ENCODE measurements around the gene FADD.
A peak's percentile ranks its signal among the peaks of the same experiment; 100 is the strongest.

Gene FADD

DNA sequence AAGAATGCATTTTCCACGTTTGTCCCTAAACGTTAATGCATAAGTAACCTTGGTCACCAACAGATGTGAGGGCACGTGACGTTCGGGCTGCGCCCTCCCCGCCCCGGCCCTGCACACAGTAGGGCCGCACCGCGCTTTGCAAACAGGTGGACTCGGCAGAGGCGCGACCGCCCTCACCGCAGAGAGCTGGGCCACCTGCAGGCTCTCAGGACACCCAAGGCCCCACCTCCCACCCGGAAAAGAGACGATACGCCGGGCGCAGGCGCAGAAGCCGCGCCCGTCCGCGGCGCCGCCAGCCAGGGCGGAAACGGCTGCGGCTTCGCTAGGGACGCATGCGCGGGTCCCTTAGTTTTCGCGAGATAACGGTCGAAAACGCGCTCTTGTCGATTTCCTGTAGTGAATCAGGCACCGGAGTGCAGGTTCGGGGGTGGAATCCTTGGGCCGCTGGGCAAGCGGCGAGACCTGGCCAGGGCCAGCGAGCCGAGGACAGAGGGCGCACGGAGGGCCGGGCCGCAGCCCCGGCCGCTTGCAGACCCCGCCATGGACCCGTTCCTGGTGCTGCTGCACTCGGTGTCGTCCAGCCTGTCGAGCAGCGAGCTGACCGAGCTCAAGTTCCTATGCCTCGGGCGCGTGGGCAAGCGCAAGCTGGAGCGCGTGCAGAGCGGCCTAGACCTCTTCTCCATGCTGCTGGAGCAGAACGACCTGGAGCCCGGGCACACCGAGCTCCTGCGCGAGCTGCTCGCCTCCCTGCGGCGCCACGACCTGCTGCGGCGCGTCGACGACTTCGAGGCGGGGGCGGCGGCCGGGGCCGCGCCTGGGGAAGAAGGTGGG is at the start of gene FADD:
Gene FADD, plus strand, starts transcription at position 377 of the 831 bp plus-strand sequence. Its CDS starts 164 bp downstream, at position 541.
- DNase-seq, result peak; percentile 90

GRCh38 chr11:70155386-70155785 is 47.7 kb upstream of the FADD start:
- no peak for DNase-seq

GRCh38 chr11:70156291-70157037 is 46.6 kb upstream of the FADD start:
- no peak for DNase-seq

GRCh38 chr11:70158201-70158600 is 44.9 kb upstream of the FADD start:
- DNase-seq, result no peak

DNA sequence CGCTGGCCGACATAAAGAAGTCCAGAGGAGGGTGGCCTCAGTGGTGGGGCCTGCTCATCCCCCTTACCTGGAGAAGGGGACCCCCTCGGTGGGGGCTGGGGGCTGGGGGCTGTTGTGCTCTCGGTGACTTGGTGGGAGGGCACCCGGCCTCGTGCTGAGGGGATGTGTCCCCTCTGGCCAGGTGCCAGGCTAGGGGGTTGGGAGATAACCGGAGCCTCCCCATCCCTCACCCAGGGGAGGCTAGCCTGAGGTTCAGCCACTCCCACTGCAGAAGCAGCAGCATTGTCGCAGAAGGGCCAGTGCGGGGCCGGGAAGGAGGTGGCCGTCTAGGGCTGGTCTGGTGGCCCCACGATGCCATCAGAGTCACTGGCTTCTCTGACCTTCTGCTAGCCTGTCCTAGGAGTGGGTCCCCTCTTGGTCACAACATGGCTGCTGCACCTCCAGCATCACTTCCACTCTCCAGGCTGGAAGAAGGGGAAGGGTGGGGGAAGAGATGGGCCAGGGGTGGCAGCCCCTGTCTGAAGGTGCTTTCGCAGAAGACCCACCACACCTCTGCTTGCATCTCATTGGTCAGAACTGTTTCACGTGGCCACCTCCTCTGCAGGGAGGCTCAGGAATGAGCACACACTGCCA is 44.2 kb upstream of the FADD start:
- DNase-seq, result no peak

DNA sequence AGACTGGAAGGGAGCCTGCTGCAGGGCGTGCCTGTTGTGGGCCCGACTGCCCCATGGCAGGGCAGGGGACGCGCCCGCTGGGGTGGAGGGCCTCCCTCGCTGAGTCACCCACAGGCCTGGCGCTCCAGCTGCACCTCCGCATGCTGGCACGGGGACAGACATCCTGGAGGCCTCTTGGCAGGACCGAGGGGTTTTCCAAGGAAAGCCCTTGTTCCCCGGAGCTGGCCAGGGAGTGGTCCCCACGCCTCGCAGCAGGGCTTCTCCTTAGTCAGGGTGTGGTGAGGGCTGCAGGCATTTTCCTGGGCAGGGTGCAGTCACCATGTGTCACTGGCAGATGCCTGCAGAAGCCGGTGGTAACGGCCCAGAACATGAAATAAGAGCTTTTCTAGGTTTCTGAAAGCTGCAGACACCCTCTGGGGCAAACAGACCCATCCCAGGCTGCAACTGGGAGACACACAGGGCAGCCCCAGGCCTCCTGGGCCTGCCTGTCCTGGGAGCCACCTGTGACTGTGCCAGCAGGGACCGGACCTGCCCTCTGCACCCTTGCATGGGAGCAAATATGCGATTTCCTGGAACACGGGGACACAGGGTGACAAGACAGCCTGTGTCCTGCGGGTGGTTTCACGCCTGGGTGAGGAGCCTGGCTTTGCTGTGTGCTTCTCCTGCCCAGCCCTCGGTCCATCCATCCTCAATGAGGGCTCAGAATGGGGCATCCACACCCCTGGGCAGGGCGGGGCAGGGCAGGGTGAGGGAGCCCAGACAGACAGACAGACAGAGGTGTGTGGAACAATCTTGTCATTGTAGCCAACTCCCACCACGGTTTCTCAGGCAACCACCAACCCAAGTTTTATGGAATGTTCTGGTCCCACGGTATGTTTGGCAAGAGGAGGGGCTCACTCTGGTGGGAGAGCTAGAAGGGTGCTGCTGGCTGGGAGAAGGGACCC is 43.2 kb upstream of the FADD start:
- no peak for DNase-seq

GRCh38 chr11:70161043-70161625 is 42.0 kb upstream of the FADD start:
- no peak for DNase-seq

- no peak for DNase-seq
Measured at GRCh38 chr11:70164705-70165104, 38.4 kb upstream of the FADD start.

- no peak for DNase-seq
Measured at GRCh38 chr11:70167120-70167519, 36.0 kb upstream of the FADD start.

- no peak for DNase-seq
Measured at GRCh38 chr11:70167723-70168404, 35.2 kb upstream of the FADD start.

- DNase-seq, result no peak
Measured at GRCh38 chr11:70168405-70168754, 34.7 kb upstream of the FADD start.

DNA sequence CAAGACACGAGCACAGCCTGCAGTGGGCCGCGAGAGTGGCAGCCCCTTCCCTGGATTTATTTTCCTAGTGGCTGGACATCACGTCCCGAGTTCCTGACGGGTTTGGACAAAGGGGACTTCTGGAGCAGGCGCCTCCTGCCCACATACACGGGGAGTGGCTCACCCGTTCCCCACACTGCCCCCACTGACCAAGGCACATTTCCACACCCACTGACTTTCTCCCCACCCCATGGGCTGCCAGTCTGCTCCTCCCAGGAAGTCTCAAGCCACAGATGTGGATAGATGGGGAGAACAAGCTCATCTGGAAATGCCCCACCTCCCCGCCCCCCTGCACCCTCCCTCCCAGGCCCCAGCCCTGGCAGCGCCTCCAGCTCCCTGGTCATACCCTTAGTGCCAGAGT is 34.0 kb upstream of the FADD start:
- DNase-seq, result no peak

DNA sequence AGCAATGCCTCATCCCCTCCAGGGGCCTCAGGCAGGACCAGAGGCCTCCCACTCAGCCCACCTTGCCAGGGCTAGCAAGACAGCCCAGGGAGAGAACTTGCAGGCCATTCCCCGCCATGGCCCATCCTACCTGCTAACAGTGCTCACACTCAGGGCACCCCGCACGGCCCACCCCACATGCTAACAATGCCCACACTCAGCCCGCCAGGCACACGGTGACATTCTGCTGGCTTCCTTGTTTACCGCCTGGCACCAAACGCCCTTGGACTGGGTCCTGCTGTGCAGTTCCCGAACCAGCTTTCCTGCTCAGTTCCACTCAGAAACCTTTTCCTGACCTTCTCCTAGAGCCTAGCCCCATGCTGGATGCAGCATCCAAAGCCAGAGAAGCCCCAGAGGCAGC is 33.5 kb upstream of the FADD start:
- no peak for DNase-seq

DNA sequence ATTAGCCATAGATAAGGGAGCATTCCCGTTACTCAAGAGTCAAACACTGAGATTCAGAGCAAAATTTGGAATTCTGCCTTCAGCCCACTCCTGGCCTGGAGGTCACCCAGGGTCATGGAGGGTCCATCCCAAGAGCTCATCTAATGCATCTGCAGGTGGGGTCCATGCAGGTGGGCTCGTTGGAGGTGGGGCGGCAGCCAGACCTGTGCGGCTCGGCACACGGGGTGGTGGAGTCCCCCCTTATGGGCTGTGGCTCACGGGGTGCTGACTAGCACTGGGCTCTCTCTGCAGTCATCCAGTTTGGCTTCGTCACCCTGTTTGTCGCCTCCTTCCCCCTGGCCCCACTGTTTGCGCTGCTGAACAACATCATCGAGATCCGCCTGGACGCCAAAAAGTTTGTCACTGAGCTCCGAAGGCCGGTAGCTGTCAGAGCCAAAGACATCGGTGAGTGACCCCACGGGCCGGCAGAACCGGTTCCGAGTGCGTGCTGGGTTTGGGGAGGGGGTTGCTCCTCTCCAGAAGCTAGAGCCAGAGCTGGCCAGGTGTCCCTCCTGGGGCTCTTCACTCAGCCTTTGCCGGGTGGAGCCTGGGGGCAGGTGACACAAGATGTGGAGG is 32.4 kb upstream of the FADD start:
- DNase-seq, result no peak

- DNase-seq, result no peak
Measured at GRCh38 chr11:70173018-70173417, 30.1 kb upstream of the FADD start.

- DNase-seq, result no peak
Measured at GRCh38 chr11:70174547-70175235, 28.4 kb upstream of the FADD start.

- DNase-seq, result no peak
Measured at GRCh38 chr11:70175236-70175698, 27.8 kb upstream of the FADD start.

GRCh38 chr11:70176940-70177689 is 26.0 kb upstream of the FADD start:
- peak; percentile 51 for DNase-seq

DNA sequence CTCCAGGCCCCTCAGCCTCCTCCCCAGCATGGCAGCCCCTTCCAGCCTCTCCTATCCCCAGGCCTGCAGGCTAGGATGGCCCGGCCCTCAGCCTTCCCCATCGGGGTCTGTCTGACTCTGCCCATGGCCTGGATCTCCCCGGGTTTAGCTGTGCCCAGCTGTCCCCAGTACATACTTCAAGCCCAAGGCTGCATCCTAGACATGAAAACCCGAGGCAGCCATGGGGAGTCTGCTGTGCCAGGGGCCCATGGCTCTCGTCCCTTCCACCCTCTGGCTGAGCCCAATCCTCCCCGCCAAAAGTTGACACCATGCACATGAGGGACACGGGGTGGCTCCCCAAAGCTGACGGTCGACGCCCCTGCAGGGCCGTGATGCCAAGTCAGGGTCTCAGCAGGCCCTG is 22.2 kb upstream of the FADD start:
- no peak for DNase-seq

DNA sequence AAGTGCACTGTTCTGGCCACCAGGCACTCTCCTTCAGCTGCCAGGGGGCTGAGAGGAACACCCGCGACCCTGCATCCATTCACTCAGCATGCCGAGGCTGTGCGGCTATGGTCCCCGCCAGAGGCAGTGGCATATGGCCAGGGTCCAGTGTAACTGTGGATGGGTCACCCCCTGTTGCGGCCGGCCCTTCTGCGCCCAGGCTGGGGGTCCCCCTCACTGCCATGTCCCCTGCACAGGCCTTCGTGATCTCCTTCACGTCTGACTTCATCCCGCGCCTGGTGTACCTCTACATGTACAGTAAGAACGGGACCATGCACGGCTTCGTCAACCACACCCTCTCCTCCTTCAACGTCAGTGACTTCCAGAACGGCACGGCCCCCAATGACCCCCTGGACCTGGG is 20.8 kb upstream of the FADD start:
- DNase-seq, result no peak

Measured in activated naive CD4-positive, alpha-beta T cell treated with anti-CD3 and anti-CD28 coated beads, Interleukin-2, amount 50 U/mL, for 16 hours (primary cell).